ENCODE measurements around the gene ASRGL1.

Gene ASRGL1

GRCh38 chr11:62307950-62308349 is 29.3 kb upstream of the ASRGL1 start:
- no peak overlapping the region for H4K8ac ChIP-seq (ENCODE audit: low read depth, low read length)
- no peak overlapping the region for H3K18ac ChIP-seq (ENCODE audit: low read length)
- no peaks in the 10 kb centered on the region for H3K79me1 ChIP-seq (ENCODE audit: low read depth, low read length)
- no peak overlapping the region for H2BK12ac ChIP-seq (ENCODE audit: low read length)
- H2AFZ ChIP-seq (ENCODE audit: low read length) = no peak overlapping the region
- no peak overlapping the region for H3K4me3 ChIP-seq (ENCODE audit: low read length in 2 of 2)
- H2BK5ac ChIP-seq (ENCODE audit: low read length) = no peak overlapping the region
- DNase-seq (ENCODE audit: low spot score) = no peak
- no peaks in the 10 kb centered on the region for H3K36me3 ChIP-seq (replicated peaks in 1 of 2; ENCODE audit: control insufficient read depth in 2 of 2, insufficient read depth in 2 of 2, low read length in 2 of 2)
- no peak overlapping the region for H3K14ac ChIP-seq (ENCODE audit: low read length)
- peaks cover 0 to 7% (median 3%) of the 10 kb centered on the region in 3 experiments for H3K27me3 ChIP-seq (ENCODE audit: control insufficient read depth in 3 of 3, insufficient read depth in 3 of 3, low read depth in 1 of 3, low read length in 3 of 3)
- H2BK120ac ChIP-seq (ENCODE audit: low read depth, low read length) = no peak overlapping the region
- no peak overlapping the region for H3K23ac ChIP-seq (ENCODE audit: low read depth, low read length, poor library complexity)
- H3K4me2 ChIP-seq (ENCODE audit: insufficient read depth, low read length, poor library complexity, severe bottlenecking) = no peak overlapping the region
- no peaks in the 10 kb centered on the region for H3K9me3 ChIP-seq (replicated peaks in 1 of 2; ENCODE audit: control insufficient read depth in 2 of 2, insufficient read depth in 1 of 2, low read depth in 1 of 2, low read length in 2 of 2)
- no peak overlapping the region for H3K9ac ChIP-seq (ENCODE audit: low read depth, low read length, poor library complexity)
- H3K4me1 ChIP-seq (ENCODE audit: control insufficient read depth in 2 of 2, insufficient read depth in 1 of 2, low read depth in 1 of 2, low read length in 2 of 2) = no peaks in the 10 kb centered on the region
- no peak overlapping the region for H2BK15ac ChIP-seq (ENCODE audit: low read length)
- no peak overlapping the region for H3K4ac ChIP-seq (ENCODE audit: low read length)
- no peak overlapping the region for H2AK5ac ChIP-seq (ENCODE audit: low read depth, low read length)
- no peak overlapping the region for H3K27ac ChIP-seq (replicated peaks; ENCODE audit: low read length)
- H4K91ac ChIP-seq (ENCODE audit: low read depth, low read length, poor library complexity) = no peak overlapping the region

- H2BK5ac ChIP-seq (ENCODE audit: low read length) = no peak overlapping the region
- no peaks in the 10 kb centered on the region for H3K79me1 ChIP-seq (ENCODE audit: low read depth, low read length)
- WGBS, 2 donors (ENCODE audit: extremely low coverage in 2 of 2, insufficient read length in 2 of 2, insufficient replicate concordance in 1 of 2) = no CpG with 5 or more reads among the region's 7 CpGs
- H3K23ac ChIP-seq (ENCODE audit: low read depth, low read length, poor library complexity) = no peak overlapping the region
- H4K8ac ChIP-seq (ENCODE audit: low read depth, low read length) = no peak overlapping the region
- H3K27me3 ChIP-seq (ENCODE audit: control insufficient read depth in 3 of 3, insufficient read depth in 3 of 3, low read depth in 1 of 3, low read length in 3 of 3) = peaks cover 0 to 13% (median 3%) of the 10 kb centered on the region in 3 experiments
- H2BK15ac ChIP-seq (ENCODE audit: low read length) = no peak overlapping the region
- no peak for DNase-seq (ENCODE audit: low spot score)
- no peak overlapping the region for H3K14ac ChIP-seq (ENCODE audit: low read length)
- no peak overlapping the region for H3K4me3 ChIP-seq (ENCODE audit: low read length in 2 of 2)
- H4K91ac ChIP-seq (ENCODE audit: low read depth, low read length, poor library complexity) = no peak overlapping the region
- no peak overlapping the region for H3K27ac ChIP-seq (replicated peaks; ENCODE audit: low read length)
- no peak overlapping the region for H3K4ac ChIP-seq (ENCODE audit: low read length)
- no peak overlapping the region for H2BK12ac ChIP-seq (ENCODE audit: low read length)
- H2AFZ ChIP-seq (ENCODE audit: low read length) = no peak overlapping the region
- H2BK120ac ChIP-seq (ENCODE audit: low read depth, low read length) = no peak overlapping the region
- no peak overlapping the region for H3K18ac ChIP-seq (ENCODE audit: low read length)
- H2AK5ac ChIP-seq (ENCODE audit: low read depth, low read length) = no peak overlapping the region
- no peak overlapping the region for H3K9ac ChIP-seq (ENCODE audit: low read depth, low read length, poor library complexity)
- no peak overlapping the region for H3K4me2 ChIP-seq (ENCODE audit: insufficient read depth, low read length, poor library complexity, severe bottlenecking)
- H3K4me1 ChIP-seq (ENCODE audit: control insufficient read depth in 2 of 2, insufficient read depth in 1 of 2, low read depth in 1 of 2, low read length in 2 of 2) = no peaks in the 10 kb centered on the region
- no peaks in the 10 kb centered on the region for H3K9me3 ChIP-seq (replicated peaks in 1 of 2; ENCODE audit: control insufficient read depth in 2 of 2, insufficient read depth in 1 of 2, low read depth in 1 of 2, low read length in 2 of 2)
- H3K36me3 ChIP-seq (replicated peaks in 1 of 2; ENCODE audit: control insufficient read depth in 2 of 2, insufficient read depth in 2 of 2, low read length in 2 of 2) = no peaks in the 10 kb centered on the region
Observed at GRCh38 chr11:62309991-62310390, 27.3 kb upstream of the ASRGL1 start.

- Histone ChIP-seq H2BK5ac (ENCODE audit: low read length) (no peak overlapping the region), H3K14ac (ENCODE audit: low read length) (no peak overlapping the region), H3K18ac (ENCODE audit: low read length) (no peak overlapping the region), H2BK12ac (ENCODE audit: low read length) (no peak overlapping the region), H3K4me2 (ENCODE audit: insufficient read depth, low read length, poor library complexity, severe bottlenecking) (no peak overlapping the region), H3K9ac (ENCODE audit: low read depth, low read length, poor library complexity) (no peak overlapping the region), H2BK120ac (ENCODE audit: low read depth, low read length) (no peak overlapping the region), H3K4ac (ENCODE audit: low read length) (no peak overlapping the region), H3K36me3 (replicated peaks in 1 of 2; ENCODE audit: control insufficient read depth in 2 of 2, insufficient read depth in 2 of 2, low read length in 2 of 2) (no peaks in the 10 kb centered on the region), H3K9me3 (replicated peaks in 1 of 2; ENCODE audit: control insufficient read depth in 2 of 2, insufficient read depth in 1 of 2, low read depth in 1 of 2, low read length in 2 of 2) (no peaks in the 10 kb centered on the region), H2AFZ (ENCODE audit: low read length) (no peak overlapping the region), H4K8ac (ENCODE audit: low read depth, low read length) (no peak overlapping the region), H2BK15ac (ENCODE audit: low read length) (no peak overlapping the region), H3K4me3 (ENCODE audit: low read length in 2 of 2) (no peak overlapping the region), H3K4me1 (ENCODE audit: control insufficient read depth in 2 of 2, insufficient read depth in 1 of 2, low read depth in 1 of 2, low read length in 2 of 2) (no peaks in the 10 kb centered on the region), H3K27me3 (ENCODE audit: control insufficient read depth in 3 of 3, insufficient read depth in 3 of 3, low read depth in 1 of 3, low read length in 3 of 3) (peaks cover 0 to 24% (median 3%) of the 10 kb centered on the region in 3 experiments), H2AK5ac (ENCODE audit: low read depth, low read length) (no peak overlapping the region), H3K23ac (ENCODE audit: low read depth, low read length, poor library complexity) (no peak overlapping the region), H4K91ac (ENCODE audit: low read depth, low read length, poor library complexity) (no peak overlapping the region), H3K27ac (replicated peaks; ENCODE audit: low read length) (no peak overlapping the region), H3K79me1 (ENCODE audit: low read depth, low read length) (no peaks in the 10 kb centered on the region)
- no peak for DNase-seq (ENCODE audit: low spot score)
- WGBS, 2 donors (ENCODE audit: extremely low coverage in 2 of 2, insufficient read length in 2 of 2, insufficient replicate concordance in 1 of 2) = no CpG with 5 or more reads among the region's 1 CpG
Observed at GRCh38 chr11:62315431-62315830, 21.8 kb upstream of the ASRGL1 start.

GRCh38 chr11:62322524-62322923 is 14.7 kb upstream of the ASRGL1 start:
- Histone ChIP-seq H3K4ac (ENCODE audit: low read length) (no peak overlapping the region), H2AFZ (ENCODE audit: low read length) (no peak overlapping the region), H3K9ac (ENCODE audit: low read depth, low read length, poor library complexity) (no peak overlapping the region), H2BK15ac (ENCODE audit: low read length) (no peak overlapping the region), H3K9me3 (replicated peaks in 1 of 2; ENCODE audit: control insufficient read depth in 2 of 2, insufficient read depth in 1 of 2, low read depth in 1 of 2, low read length in 2 of 2) (no peaks in the 10 kb centered on the region), H4K8ac (ENCODE audit: low read depth, low read length) (no peak overlapping the region), H2BK12ac (ENCODE audit: low read length) (no peak overlapping the region), H3K79me1 (ENCODE audit: low read depth, low read length) (no peaks in the 10 kb centered on the region), H3K14ac (ENCODE audit: low read length) (no peak overlapping the region), H3K27me3 (ENCODE audit: control insufficient read depth in 3 of 3, insufficient read depth in 3 of 3, low read depth in 1 of 3, low read length in 3 of 3) (peaks cover 0 to 20% (median 0%) of the 10 kb centered on the region in 3 experiments), H2BK5ac (ENCODE audit: low read length) (no peak overlapping the region), H3K36me3 (replicated peaks in 1 of 2; ENCODE audit: control insufficient read depth in 2 of 2, insufficient read depth in 2 of 2, low read length in 2 of 2) (no peaks in the 10 kb centered on the region), H3K4me3 (ENCODE audit: low read length in 2 of 2) (no peak overlapping the region), H3K23ac (ENCODE audit: low read depth, low read length, poor library complexity) (no peak overlapping the region), H2BK120ac (ENCODE audit: low read depth, low read length) (no peak overlapping the region), H3K4me2 (ENCODE audit: insufficient read depth, low read length, poor library complexity, severe bottlenecking) (no peak overlapping the region), H3K4me1 (ENCODE audit: control insufficient read depth in 2 of 2, insufficient read depth in 1 of 2, low read depth in 1 of 2, low read length in 2 of 2) (no peaks in the 10 kb centered on the region), H2AK5ac (ENCODE audit: low read depth, low read length) (no peak overlapping the region), H3K27ac (replicated peaks; ENCODE audit: low read length) (no peak overlapping the region), H4K91ac (ENCODE audit: low read depth, low read length, poor library complexity) (no peak overlapping the region), H3K18ac (ENCODE audit: low read length) (no peak overlapping the region)
- DNase-seq (ENCODE audit: low spot score) = no peak
- no CpG with 5 or more reads among the region's 2 CpGs for WGBS, 2 donors (ENCODE audit: extremely low coverage in 2 of 2, insufficient read length in 2 of 2, insufficient replicate concordance in 1 of 2)

All from neuronal stem cell (in vitro differentiated cells).